IMR-90 (cell line): Measurements from ENCODE around the gene LRRC7. TPM values are rescaled to one million over a fixed set of nuclear protein-coding genes. Genes with fewer than 3 reads are reported as not detected.

Experiments
- ATAC-seq: fragments of 200-7000 bp; cut with Tn5 transposase; 2 replicates; pipeline ENCODE4 v1.9.1; 2020; ENCODE audit warnings: low read depth, mild to moderate bottlenecking, moderate library complexity
- BruUV-seq: library from RNA; stranded (reverse); fragments of 400-500 nt; replicated peaks from 2 replicates; lab custom pipeline; 2021; lab: Mats Ljungman, UMichigan
- CTCF ChIA-PET: fragments of 300-600 bp; formaldehyde crosslinking; extraction: SDS; loops from one replicate; lab custom pipeline; 2021; ENCODE audit warnings: antibody characterized with exemption; lab: Yijun Ruan, JAX
- POLR2A ChIA-PET: fragments of 300-600 bp; sonication (Branson Sonifier 250); formaldehyde crosslinking; loops from one replicate; lab custom pipeline; 2022; ENCODE audit warnings: antibody characterized with exemption; ENCODE audit not compliant: unreplicated experiment; lab: Charles Lee
- DNase-seq: peaks from one replicate; pipeline ENCODE4 v3.0.0; 2013
- H2AFZ ChIP-seq: replicated peaks from 2 replicates; pipeline ENCODE3; 2013; ENCODE audit warnings: low read length, mild to moderate bottlenecking; ENCODE audit not compliant: poor library complexity
- H2AK5ac ChIP-seq: 2 replicates; pipeline ENCODE4 v1.6.1; 2013; ENCODE audit warnings: low read depth, low read length, inconsistent platforms
- H2AK9ac ChIP-seq: replicated peaks from 2 replicates; pipeline ENCODE3; 2013; ENCODE audit warnings: mild to moderate bottlenecking, low read depth, low read length, moderate library complexity; ENCODE audit not compliant: poor library complexity
- H2BK120ac ChIP-seq: 2 replicates; pipeline ENCODE4 v1.6.1; 2013; ENCODE audit warnings: low read depth, low read length, inconsistent platforms
- H2BK15ac ChIP-seq: 3 replicates; pipeline ENCODE4 v1.6.1; 2013; ENCODE audit warnings: low read depth, low read length, inconsistent platforms
- H2BK20ac ChIP-seq: 2 replicates; pipeline ENCODE4 v1.6.1; 2013; ENCODE audit warnings: low read depth, mild to moderate bottlenecking, inconsistent platforms, low read length, moderate library complexity
- H2BK5ac ChIP-seq: 2 replicates; pipeline ENCODE4 v1.6.1; 2013; ENCODE audit warnings: mild to moderate bottlenecking, low read depth, low read length, inconsistent platforms; ENCODE audit not compliant: poor library complexity, severe bottlenecking
- H3K14ac ChIP-seq: replicated peaks from 2 replicates; pipeline ENCODE4 v1.6.1; 2013; ENCODE audit warnings: low read depth, low read length, inconsistent platforms
- H3K18ac ChIP-seq: 2 replicates; pipeline ENCODE4 v1.6.1; 2013; ENCODE audit warnings: low read depth, low read length, control low read depth
- H3K23ac ChIP-seq: 2 replicates; pipeline ENCODE4 v1.6.1; 2013; ENCODE audit warnings: low read depth, low read length, inconsistent platforms
- H3K27ac ChIP-seq: 2 replicates; pipeline ENCODE4 v1.5.1; 2013; ENCODE audit warnings: mild to moderate bottlenecking, control low read depth, low read length; ENCODE audit not compliant: insufficient read depth
- H3K27me3 ChIP-seq: 2 replicates; pipeline ENCODE4 v1.6.1; 2013; ENCODE audit warnings: low read length; ENCODE audit not compliant: control insufficient read depth, insufficient read depth
- H3K36me3 ChIP-seq: 2 replicates; pipeline ENCODE4 v1.6.1; 2013; ENCODE audit warnings: low read length, mixed read lengths; ENCODE audit not compliant: control insufficient read depth, insufficient read depth
- H3K4ac ChIP-seq: 2 replicates; pipeline ENCODE4 v1.6.1; 2013; ENCODE audit warnings: low read depth, low read length, inconsistent platforms
- H3K4me1 ChIP-seq: 2 replicates; pipeline ENCODE4 v1.6.1; 2013; ENCODE audit warnings: low read length, mixed read lengths; ENCODE audit not compliant: control insufficient read depth, insufficient read depth
- H3K4me2 ChIP-seq: 2 replicates; pipeline ENCODE4 v1.6.1; 2013; ENCODE audit warnings: low read depth, mild to moderate bottlenecking, control low read depth, low read length, moderate library complexity
- H3K4me3 ChIP-seq: 2 replicates; pipeline ENCODE4 v1.5.1; 2013; ENCODE audit warnings: low read depth, mild to moderate bottlenecking, control low read depth, low read length, moderate library complexity; ENCODE audit not compliant: insufficient read depth
- H3K56ac ChIP-seq: 2 replicates; pipeline ENCODE4 v1.6.1; 2013; ENCODE audit warnings: low read length, inconsistent platforms; ENCODE audit not compliant: insufficient read depth; ENCODE audit errors: extremely low read depth
- H3K79me1 ChIP-seq, 2 experiments: 2 replicates each; pipeline ENCODE4 v1.6.1; 2013; ENCODE audit warnings: low read length in 2 of 2, inconsistent platforms in 1 of 2, low read depth in 1 of 2
- H3K9ac ChIP-seq: 2 replicates; pipeline ENCODE4 v1.6.1; 2013; ENCODE audit warnings: low read depth, low read length, control low read depth
- H3K9me1 ChIP-seq: 2 replicates; pipeline ENCODE4 v1.6.1; 2013; ENCODE audit warnings: low read length, inconsistent platforms; ENCODE audit not compliant: insufficient read depth
- H3K9me3 ChIP-seq: 2 replicates; pipeline ENCODE4 v1.6.1; 2013; ENCODE audit warnings: low read length; ENCODE audit not compliant: control insufficient read depth, insufficient read depth
- H4K20me1 ChIP-seq: 2 replicates; pipeline ENCODE4 v1.6.1; 2013; ENCODE audit warnings: low read length, inconsistent platforms; ENCODE audit not compliant: insufficient read depth
- H4K5ac ChIP-seq: 2 replicates; pipeline ENCODE4 v1.6.1; 2013; ENCODE audit warnings: mild to moderate bottlenecking, low read depth, low read length, control low read depth
- H4K8ac ChIP-seq, 2 experiments: 2 replicates each; pipeline ENCODE4 v1.6.1; 2013; ENCODE audit warnings: low read depth in 2 of 2, low read length in 2 of 2, control low read depth in 1 of 2, inconsistent platforms in 1 of 2
- H4K91ac ChIP-seq: 2 replicates; pipeline ENCODE4 v1.6.1; 2013; ENCODE audit warnings: low read depth, low read length, inconsistent platforms; ENCODE audit not compliant: insufficient read depth
- POLR2A ChIP-seq: IDR thresholded peaks from 2 replicates; pipeline ENCODE4 v1.6.1; 2012; ENCODE audit warnings: mild to moderate bottlenecking, low read depth, low read length
- RAD21 ChIP-seq: IDR thresholded peaks from 2 replicates; pipeline ENCODE4 v1.6.1; 2012; ENCODE audit warnings: low read length, improper control_type of control experiment
- RFX5 ChIP-seq: IDR thresholded peaks from 2 replicates; pipeline ENCODE4 v1.8.0; 2012; ENCODE audit warnings: low read depth, mild to moderate bottlenecking, low read length, moderate library complexity
- WGBS, 2 experiments: methylation state at CpG; one replicate each; pipeline versions ENCODE4 v1.1.5 to v1.1.7; 2013; ENCODE audit warnings: missing lambda C conversion rate in 2 of 2; ENCODE audit not compliant: insufficient read length in 1 of 2; ENCODE audit errors: extremely low coverage in 2 of 2; 5-methylcytosine and 5-hydroxymethylcytosine counted together
- dilution Hi-C: fragments of 300-500 bp; cut with HindIII; formaldehyde crosslinking; loops from one replicate; pipeline ENCODE4 v1.14.3; 2018; ENCODE audit warnings: low sequenced_read_pairs; ENCODE audit not compliant: unreplicated experiment
- in situ Hi-C: fragments of 300-500 bp; cut with MboI; formaldehyde crosslinking; loops from 3 replicates; pipeline ENCODE4 v1.14.3; 2019; ENCODE audit warnings: low sequenced_read_pairs, inconsistent platforms, mixed read lengths
- intact Hi-C: fragments of 100-400 bp; cut with micrococcal nuclease; formaldehyde crosslinking; loops from 2 replicates; pipeline ENCODE4 v1.10.0; 2022
- polyA plus RNA-seq, 3 experiments: library from polyadenylated mRNA; depleted of rRNA; stranded (reverse); fragments of >200 nt; gene quantifications; 2 replicates each; pipeline ENCODE4 v1.2.3, GENCODE V29; 2012; ENCODE audit warnings: low replicate concordance in 1 of 3
- total RNA-seq: library from RNA; depleted of rRNA; stranded (reverse); fragments of >200 nt; gene quantifications from 2 replicates; pipeline ENCODE4 v1.2.3, GENCODE V29; 2012

LRRC7 gene
- total and polyA plus RNA-seq, 2 of the 4 experiments (the other 2 are of a cell fraction), result under 0.01 to 0.02 TPM

- H3K9me1 ChIP-seq, result no peaks in the 10 kb centered on the region
- CTCF ChIA-PET, result no interaction called here
- H2BK15ac ChIP-seq, result no peak overlapping the region
- H3K4ac ChIP-seq, result no peak overlapping the region
- no peak overlapping the region for H3K56ac ChIP-seq
- POLR2A ChIA-PET, result no interaction called here
- H2AK9ac ChIP-seq, result no peak overlapping the region
- ATAC-seq (no peak), DNase-seq (no peak)
- no peak overlapping the region for H3K27ac ChIP-seq
- no peak overlapping the region for H4K5ac ChIP-seq
- no peak overlapping the region for H4K8ac ChIP-seq
- no peak overlapping the region for H4K91ac ChIP-seq
- H3K4me1 ChIP-seq, result no peaks in the 10 kb centered on the region
- no peak overlapping the region for H3K23ac ChIP-seq
- in situ Hi-C loops (no loop called here), intact Hi-C loops (no loop called here), dilution Hi-C loops (no loop called here)
- H2BK20ac ChIP-seq, result no peak overlapping the region
- no peaks in the 10 kb centered on the region for H3K79me1 ChIP-seq
- no peak overlapping the region for H2AFZ ChIP-seq
- no peaks in the 10 kb centered on the region for H4K20me1 ChIP-seq
- no CpG with 5 or more reads among the region's 1 CpG for WGBS, 2 experiments
- H3K9me3 ChIP-seq, result no peaks in the 10 kb centered on the region
- H3K14ac ChIP-seq, result no peak overlapping the region
- H3K27me3 ChIP-seq, result no peaks in the 10 kb centered on the region
- H2BK120ac ChIP-seq, result no peak overlapping the region
- no peak overlapping the region for H3K9ac ChIP-seq
- no peak overlapping the region for H3K18ac ChIP-seq
- no peak overlapping the region for H3K4me2 ChIP-seq
- no peak overlapping the region for H3K4me3 ChIP-seq
- no peak overlapping the region for H2AK5ac ChIP-seq
- no peak overlapping the region for H2BK5ac ChIP-seq
- TF ChIP-seq RAD21 (no peak), POLR2A (no peak), RFX5 (no peak)
- no peaks in the 10 kb centered on the region for H3K36me3 ChIP-seq
- BruUV-seq, result no TSS peak
Observed at GRCh38 chr1:69888657-69889056, 320.9 kb downstream of the LRRC7 start.
